Raji (cell line): ENCODE results near the gene C5orf34.

Source experiments
- POLR2A ChIP-seq: IDR thresholded peaks from 2 replicates; pipeline ENCODE4 v1.6.1; 2011; ENCODE audit warnings: low read depth, low read length, control low read depth; ENCODE audit not compliant: insufficient read depth

The C5orf34 gene

GRCh38 chr5:43482490-43483297 lies 32.3 kb downstream of the C5orf34 start:
- TF ChIP-seq POLR2A, result no peak

- TF ChIP-seq POLR2A, result no peak
Measured at GRCh38 chr5:43469671-43470391, 45.1 kb downstream of the C5orf34 start.

GRCh38 chr5:43467100-43467499 lies 47.8 kb downstream of the C5orf34 start:
- TF ChIP-seq POLR2A, result no peak

GRCh38 chr5:43461066-43461465 lies 53.9 kb downstream of the C5orf34 start:
- no peak for TF ChIP-seq POLR2A

GRCh38 chr5:43456556-43456955 lies 58.4 kb downstream of the C5orf34 start:
- no peak for TF ChIP-seq POLR2A

- no peak for TF ChIP-seq POLR2A
Measured at GRCh38 chr5:43437062-43437660, 77.8 kb downstream of the C5orf34 start.
